Lower lobe of right lung (tissue), 2 donors: ENCODE results near the gene ZIC1. TPM values are rescaled to one million over a fixed set of nuclear protein-coding genes. Genes with fewer than 3 reads are reported as not detected.

ENCODE experiments used
- ATAC-seq, 2 donors: fragments of 200-7000 bp; cut with Tn5 transposase; one replicate each; pipeline ENCODE4 v1.9.1; 2020 to 2022; ENCODE audit warnings: mild to moderate bottlenecking in 2 of 2, moderate library complexity in 2 of 2
- DNase-seq: peaks from one replicate; pipeline ENCODE4 v3.0.0-alpha.2; 2020
- H3K27ac ChIP-seq: fragments of 200-600 bp; one replicate; pipeline ENCODE4 v1.8.0; 2022
- H3K27me3 ChIP-seq: fragments of 200-600 bp; one replicate; pipeline ENCODE4 v1.8.0; 2022; ENCODE audit warnings: low read depth
- H3K36me3 ChIP-seq: fragments of 200-600 bp; one replicate; pipeline ENCODE4 v1.8.0; 2022; ENCODE audit warnings: mild to moderate bottlenecking
- H3K4me1 ChIP-seq: fragments of 200-600 bp; one replicate; pipeline ENCODE4 v1.8.0; 2022
- H3K4me3 ChIP-seq: fragments of 200-600 bp; one replicate; pipeline ENCODE4 v1.8.0; 2022; ENCODE audit warnings: mild to moderate bottlenecking
- H3K9me3 ChIP-seq: fragments of 200-600 bp; one replicate; pipeline ENCODE4 v1.8.0; 2022
- intact Hi-C: fragments of 100-400 bp; cut with DNase I; formaldehyde crosslinking; loops from one replicate; pipeline ENCODE4 v1.11.0; 2022
- long read RNA-seq: library from polyadenylated mRNA; unstranded; transcript quantifications from one replicate; pipeline ENCODE4 v2.0.0, GENCODE V29; 2021
- total RNA-seq: library from RNA; stranded (reverse); fragmentation: NEBNext Ultra II Directional; extraction: Animal tissue kit (Norgen Biotek cat#: 25700); gene quantifications from one replicate; pipeline ENCODE4 v1.2.1, GENCODE V29; 2021
- TF ChIP-seq, protein P1 (sequence below): fragments of 200-600 bp; IDR thresholded peaks from one replicate; pipeline ENCODE4 v1.8.0; 2022; ENCODE audit warnings: antibody characterized with exemption, mild to moderate bottlenecking
- donor health status: DM: no; HTN: yes; CAD: no; lungs with severe emphysema.

ZIC1 gene
- total RNA-seq, result not detected
- long read RNA-seq, result 0 reads

- peaks cover 33% of the 10 kb centered on the region for H3K4me1 ChIP-seq
- ATAC-seq, result no peak
- no peak for DNase-seq
- no peaks in the 10 kb centered on the region for H3K36me3 ChIP-seq
- intact Hi-C loops, result no loop called here
- peaks cover 99% of the 10 kb centered on the region for H3K27me3 ChIP-seq
- peak within 1 kb of the TSS; percentile 39 for H3K4me3 ChIP-seq
- H3K9me3 ChIP-seq, result no peaks in the 10 kb centered on the region
- TF ChIP-seq, protein P1, sequence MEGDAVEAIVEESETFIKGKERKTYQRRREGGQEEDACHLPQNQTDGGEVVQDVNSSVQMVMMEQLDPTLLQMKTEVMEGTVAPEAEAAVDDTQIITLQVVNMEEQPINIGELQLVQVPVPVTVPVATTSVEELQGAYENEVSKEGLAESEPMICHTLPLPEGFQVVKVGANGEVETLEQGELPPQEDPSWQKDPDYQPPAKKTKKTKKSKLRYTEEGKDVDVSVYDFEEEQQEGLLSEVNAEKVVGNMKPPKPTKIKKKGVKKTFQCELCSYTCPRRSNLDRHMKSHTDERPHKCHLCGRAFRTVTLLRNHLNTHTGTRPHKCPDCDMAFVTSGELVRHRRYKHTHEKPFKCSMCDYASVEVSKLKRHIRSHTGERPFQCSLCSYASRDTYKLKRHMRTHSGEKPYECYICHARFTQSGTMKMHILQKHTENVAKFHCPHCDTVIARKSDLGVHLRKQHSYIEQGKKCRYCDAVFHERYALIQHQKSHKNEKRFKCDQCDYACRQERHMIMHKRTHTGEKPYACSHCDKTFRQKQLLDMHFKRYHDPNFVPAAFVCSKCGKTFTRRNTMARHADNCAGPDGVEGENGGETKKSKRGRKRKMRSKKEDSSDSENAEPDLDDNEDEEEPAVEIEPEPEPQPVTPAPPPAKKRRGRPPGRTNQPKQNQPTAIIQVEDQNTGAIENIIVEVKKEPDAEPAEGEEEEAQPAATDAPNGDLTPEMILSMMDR, result no peak
- no peak within 1 kb of the TSS for H3K27ac ChIP-seq
Measured at GRCh38 chr3:147409143-147410115, at the start of gene ZIC1. Gene ZIC1 (plus strand): TSS chr3:147409365. CDS start chr3:147410113, 748 bp downstream.

- intact Hi-C loops, result no loop called here
- H3K4me3 ChIP-seq, result no peak overlapping the region
- no peak overlapping the region for H3K27ac ChIP-seq
- H3K36me3 ChIP-seq, result no peaks in the 10 kb centered on the region
- TF ChIP-seq, protein P1, result no peak
- H3K27me3 ChIP-seq, result peaks cover 84% of the 10 kb centered on the region
- H3K9me3 ChIP-seq, result no peaks in the 10 kb centered on the region
- DNase-seq (no peak), ATAC-seq (no peak)
- no peaks in the 10 kb centered on the region for H3K4me1 ChIP-seq
Measured at GRCh38 chr3:147360051-147360439, 49.1 kb upstream of the ZIC1 start.

- intact Hi-C loops, result no loop called here
Measured at GRCh38 chr3:147360646-147361453, 48.3 kb upstream of the ZIC1 start.

GRCh38 chr3:147361454-147362420 lies 47.4 kb upstream of the ZIC1 start:
- no peak overlapping the region for H3K27ac ChIP-seq
- H3K36me3 ChIP-seq, result no peaks in the 10 kb centered on the region
- TF ChIP-seq, protein P1, result peak; percentile 47
- intact Hi-C loops, result no loop called here
- no peak for ATAC-seq
- H3K9me3 ChIP-seq, result no peaks in the 10 kb centered on the region
- no peak for DNase-seq
- H3K4me1 ChIP-seq, result no peaks in the 10 kb centered on the region
- peaks cover 77% of the 10 kb centered on the region for H3K27me3 ChIP-seq
- no peak overlapping the region for H3K4me3 ChIP-seq

More at GRCh38 chr3:147360646-147361453, 48.3 kb upstream of the ZIC1 start:
- Histone ChIP-seq H3K9me3 (no peaks in the 10 kb centered on the region), H3K27ac (no peak overlapping the region), H3K4me3 (no peak overlapping the region), H3K4me1 (no peaks in the 10 kb centered on the region), H3K27me3 (peaks cover 84% of the 10 kb centered on the region), H3K36me3 (no peaks in the 10 kb centered on the region)
- DNase-seq, result no peak
- ATAC-seq, result no peak
- TF ChIP-seq, protein P1, result no peak
